ENCODE results near the gene EIF3D. TPM values are rescaled to one million over a fixed set of nuclear protein-coding genes. Genes with fewer than 3 reads are reported as not detected.

The EIF3D gene
- total and polyA plus RNA-seq, 4 donors: 125 to 164 (median 132) TPM

GRCh38 chr22:36512991-36513390 is 16.0 kb downstream of the EIF3D start:
- no peak overlapping the region for H3K4me3 ChIP-seq (ENCODE audit: low read depth, low read length)
- 67% methylated on average over 1 of the region's 4 CpGs for WGBS (ENCODE audit: insufficient coverage)
- peaks cover 76% of the 10 kb centered on the region for H3K36me3 ChIP-seq (ENCODE audit: control insufficient read depth, insufficient read depth, low read length)
- no peaks in the 10 kb centered on the region for H3K4me1 ChIP-seq (ENCODE audit: control insufficient read depth, insufficient read depth, low read length)
- H3K9me3 ChIP-seq (ENCODE audit: control insufficient read depth, insufficient read depth, low read length): no peaks in the 10 kb centered on the region
- DNase-seq (ENCODE audit: low read depth in 4 of 6, low spot score in 6 of 6): no peak
- H3K27ac ChIP-seq (ENCODE audit: low read depth, low read length): no peak overlapping the region
- H3K27me3 ChIP-seq (ENCODE audit: control insufficient read depth, insufficient read depth, low read length): no peaks in the 10 kb centered on the region

DNA sequence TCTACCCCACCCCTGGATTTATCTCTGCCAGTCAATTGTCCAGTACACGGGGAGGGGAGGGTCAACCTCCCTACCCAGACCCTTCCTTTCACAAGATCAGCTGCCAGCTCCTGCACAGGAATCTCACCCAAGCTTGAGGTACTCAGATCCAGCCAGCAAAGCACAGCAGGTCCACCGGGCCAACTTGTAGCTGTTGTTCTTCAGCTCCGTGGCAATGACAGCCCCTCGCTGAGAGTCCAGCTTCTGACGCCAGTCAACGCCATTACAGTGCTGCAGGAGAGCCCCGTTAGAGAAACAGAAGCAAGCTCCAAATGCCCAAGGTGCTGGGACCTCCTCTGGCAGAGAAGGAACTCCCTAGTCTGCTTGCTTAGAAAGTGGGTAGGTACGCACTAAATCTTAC is 16.6 kb downstream of the EIF3D start:
- no peak overlapping the region for H3K27ac ChIP-seq (ENCODE audit: low read depth, low read length)
- no peak overlapping the region for H3K4me3 ChIP-seq (ENCODE audit: low read depth, low read length)
- no peaks in the 10 kb centered on the region for H3K9me3 ChIP-seq (ENCODE audit: control insufficient read depth, insufficient read depth, low read length)
- H3K4me1 ChIP-seq (ENCODE audit: control insufficient read depth, insufficient read depth, low read length): peaks cover 5% of the 10 kb centered on the region
- peaks cover 69% of the 10 kb centered on the region for H3K36me3 ChIP-seq (ENCODE audit: control insufficient read depth, insufficient read depth, low read length)
- no peak for DNase-seq (ENCODE audit: low read depth in 4 of 6, low spot score in 6 of 6)
- H3K27me3 ChIP-seq (ENCODE audit: control insufficient read depth, insufficient read depth, low read length): no peaks in the 10 kb centered on the region
- 96% methylated on average over 8 of the region's 8 CpGs for WGBS (ENCODE audit: insufficient coverage)

GRCh38 chr22:36510966-36511881 is 17.7 kb downstream of the EIF3D start:
- 66% methylated on average over 16 of the region's 17 CpGs for WGBS (ENCODE audit: insufficient coverage)
- H3K27ac ChIP-seq (ENCODE audit: low read depth, low read length): no peak overlapping the region
- DNase-seq (ENCODE audit: low read depth in 4 of 6, low spot score in 6 of 6): peak in 3 of 6 donors; percentile 38 to 81 (median 75)

DNA sequence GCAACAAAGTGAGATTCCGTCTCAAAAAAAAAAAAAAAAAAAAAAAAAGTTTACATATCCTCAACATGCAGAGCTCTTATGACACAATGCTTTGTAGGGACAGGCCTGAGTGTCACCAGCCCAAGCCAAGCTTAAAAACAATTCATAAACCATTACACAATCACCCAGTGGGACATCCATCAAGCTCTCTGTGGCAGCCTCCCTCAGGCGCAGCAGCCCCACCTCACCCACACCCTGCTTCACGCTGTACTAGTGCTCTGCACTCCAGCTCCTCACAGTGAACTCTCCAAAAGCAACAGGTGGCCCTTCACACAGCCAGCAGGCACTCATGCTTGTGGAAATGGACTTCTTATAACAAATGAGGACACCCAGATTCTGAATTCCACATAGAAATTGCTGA is 18.6 kb downstream of the EIF3D start:
- DNase-seq (ENCODE audit: low read depth in 4 of 6, low spot score in 6 of 6): no peak
- no peak overlapping the region for H3K4me3 ChIP-seq (ENCODE audit: low read depth, low read length)
- H3K4me1 ChIP-seq (ENCODE audit: control insufficient read depth, insufficient read depth, low read length): peaks cover 21% of the 10 kb centered on the region
- no peak overlapping the region for H3K27ac ChIP-seq (ENCODE audit: low read depth, low read length)
- no peaks in the 10 kb centered on the region for H3K9me3 ChIP-seq (ENCODE audit: control insufficient read depth, insufficient read depth, low read length)
- peaks cover 59% of the 10 kb centered on the region for H3K36me3 ChIP-seq (ENCODE audit: control insufficient read depth, insufficient read depth, low read length)
- WGBS (ENCODE audit: insufficient coverage): 83% methylated on average over 2 of the region's 3 CpGs
- H3K27me3 ChIP-seq (ENCODE audit: control insufficient read depth, insufficient read depth, low read length): no peaks in the 10 kb centered on the region

More at GRCh38 chr22:36510966-36511881, 17.7 kb downstream of the EIF3D start:
- H3K27me3 ChIP-seq (ENCODE audit: control insufficient read depth, insufficient read depth, low read length): no peaks in the 10 kb centered on the region
- peaks cover 60% of the 10 kb centered on the region for H3K36me3 ChIP-seq (ENCODE audit: control insufficient read depth, insufficient read depth, low read length)
- no peak overlapping the region for H3K4me3 ChIP-seq (ENCODE audit: low read depth, low read length)
- H3K9me3 ChIP-seq (ENCODE audit: control insufficient read depth, insufficient read depth, low read length): no peaks in the 10 kb centered on the region
- peaks cover 13% of the 10 kb centered on the region for H3K4me1 ChIP-seq (ENCODE audit: control insufficient read depth, insufficient read depth, low read length)

GRCh38 chr22:36507518-36508010 is 21.4 kb downstream of the EIF3D start:
- H3K27ac ChIP-seq (ENCODE audit: low read depth, low read length): peak overlapping the region; percentile 31
- peak overlapping the region; percentile 37 for H3K4me3 ChIP-seq (ENCODE audit: low read depth, low read length)
- no peaks in the 10 kb centered on the region for H3K27me3 ChIP-seq (ENCODE audit: control insufficient read depth, insufficient read depth, low read length)
- WGBS (ENCODE audit: insufficient coverage): 83% methylated on average over 4 of the region's 6 CpGs
- no peak for DNase-seq (ENCODE audit: low read depth in 4 of 6, low spot score in 6 of 6)
- H3K9me3 ChIP-seq (ENCODE audit: control insufficient read depth, insufficient read depth, low read length): no peaks in the 10 kb centered on the region
- H3K36me3 ChIP-seq (ENCODE audit: control insufficient read depth, insufficient read depth, low read length): peaks cover 43% of the 10 kb centered on the region
- peaks cover 26% of the 10 kb centered on the region for H3K4me1 ChIP-seq (ENCODE audit: control insufficient read depth, insufficient read depth, low read length)

DNA sequence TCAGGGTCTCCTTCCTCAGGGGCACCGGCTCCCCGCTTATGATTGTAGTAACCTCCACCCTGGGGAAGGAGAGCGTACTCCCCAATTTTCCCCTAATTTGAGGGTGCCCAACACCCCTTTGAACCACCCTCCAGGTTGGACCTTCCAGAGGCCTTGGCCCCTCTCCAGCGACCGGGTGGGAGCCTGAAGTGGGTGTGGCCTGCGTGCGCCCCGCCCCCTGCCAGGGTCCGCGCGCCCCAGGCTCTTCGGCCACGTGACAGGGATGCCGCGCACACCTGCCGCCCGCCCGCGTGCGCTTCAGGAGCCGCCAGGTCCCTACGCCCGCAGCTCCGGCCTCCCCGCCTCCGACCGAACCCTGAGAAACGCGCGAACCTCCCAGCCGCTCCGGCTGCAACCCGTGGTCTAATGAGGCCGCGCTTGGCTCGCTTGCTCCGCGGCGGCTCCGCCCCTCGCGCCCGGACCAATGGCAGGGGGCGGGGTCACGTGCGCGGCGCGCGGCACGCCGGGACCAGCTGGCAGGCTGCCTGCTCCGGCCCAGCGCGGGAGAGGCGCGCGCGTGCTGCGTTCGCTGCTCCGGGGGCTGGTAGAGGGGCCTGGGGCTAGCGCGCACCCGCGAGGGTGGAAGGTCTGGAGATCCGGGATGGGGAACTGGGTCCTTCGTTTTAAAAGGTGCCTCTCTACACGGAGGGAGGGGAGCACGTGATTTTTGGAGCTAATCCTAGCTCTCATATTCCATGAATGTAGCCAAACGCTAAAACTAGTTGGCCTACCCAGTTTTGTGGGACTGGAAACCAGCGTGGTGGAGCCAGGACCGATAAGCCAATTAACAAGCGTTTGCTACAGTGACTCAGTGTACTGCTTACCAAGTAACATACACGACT is 22.1 kb downstream of the EIF3D start, which contains the start of gene FOXRED2:
Gene FOXRED2 (minus strand): TSS at position 404 of the 881 bp plus-strand sequence. CDS start 618 bp downstream, outside the sequence.
- Histone ChIP-seq H3K36me3 (ENCODE audit: control insufficient read depth, insufficient read depth, low read length) (peaks cover 43% of the 10 kb centered on the region), H3K27ac (ENCODE audit: low read depth, low read length) (peak within 1 kb of the TSS; percentile 47), H3K27me3 (ENCODE audit: control insufficient read depth, insufficient read depth, low read length) (no peaks in the 10 kb centered on the region), H3K9me3 (ENCODE audit: control insufficient read depth, insufficient read depth, low read length) (no peaks in the 10 kb centered on the region), H3K4me3 (ENCODE audit: low read depth, low read length) (peak within 1 kb of the TSS; percentile 37), H3K4me1 (ENCODE audit: control insufficient read depth, insufficient read depth, low read length) (peaks cover 26% of the 10 kb centered on the region)
- WGBS (ENCODE audit: insufficient coverage): 5% methylated on average over 74 of the region's 75 CpGs
- DNase-seq (ENCODE audit: low read depth in 4 of 6, low spot score in 6 of 6): peak; percentile 74 to 97 (median 82)

- 96% methylated on average over 57 of the region's 60 CpGs for WGBS (ENCODE audit: insufficient coverage)
- Histone ChIP-seq H3K36me3 (ENCODE audit: control insufficient read depth, insufficient read depth, low read length) (peaks cover 40% of the 10 kb centered on the region), H3K4me3 (ENCODE audit: low read depth, low read length) (peak overlapping the region; percentile 37), H3K27me3 (ENCODE audit: control insufficient read depth, insufficient read depth, low read length) (no peaks in the 10 kb centered on the region), H3K27ac (ENCODE audit: low read depth, low read length) (peak overlapping the region; percentile 47), H3K9me3 (ENCODE audit: control insufficient read depth, insufficient read depth, low read length) (no peaks in the 10 kb centered on the region), H3K4me1 (ENCODE audit: control insufficient read depth, insufficient read depth, low read length) (peaks cover 26% of the 10 kb centered on the region)
- DNase-seq (ENCODE audit: low read depth in 4 of 6, low spot score in 6 of 6): no peak
Observed at GRCh38 chr22:36505998-36506635, 22.8 kb downstream of the EIF3D start.

- no peak overlapping the region for H3K4me3 ChIP-seq (ENCODE audit: low read depth, low read length)
- no peaks in the 10 kb centered on the region for H3K27me3 ChIP-seq (ENCODE audit: control insufficient read depth, insufficient read depth, low read length)
- WGBS (ENCODE audit: insufficient coverage): 92% methylated on average over 22 of the region's 30 CpGs
- no peak for DNase-seq (ENCODE audit: low read depth in 4 of 6, low spot score in 6 of 6)
- peaks cover 85% of the 10 kb centered on the region for H3K36me3 ChIP-seq (ENCODE audit: control insufficient read depth, insufficient read depth, low read length)
- H3K27ac ChIP-seq (ENCODE audit: low read depth, low read length): no peak overlapping the region
- H3K4me1 ChIP-seq (ENCODE audit: control insufficient read depth, insufficient read depth, low read length): no peaks in the 10 kb centered on the region
- H3K9me3 ChIP-seq (ENCODE audit: control insufficient read depth, insufficient read depth, low read length): no peaks in the 10 kb centered on the region
Observed at GRCh38 chr22:36497910-36498665, 30.9 kb downstream of the EIF3D start.
